SK-N-SH (cell line): Measurements from ENCODE around the gene TRIM5. TPM values are rescaled to one million over a fixed set of nuclear protein-coding genes. Genes with fewer than 3 reads are reported as not detected.
A peak's percentile ranks its signal among the peaks of the same experiment; 100 is the strongest.
"Not testable (repeated sequence)": the region's sequence is repeated elsewhere in the genome, so short reads cannot be mapped to it uniquely, and the experiment has no call there.

Experiments
- CTCF ChIA-PET: fragments of 300-600, 350-600 bp; formaldehyde crosslinking; extraction: SDS; loops from one replicate; lab custom pipeline; 2021; lab: Yijun Ruan, JAX
- POLR2A ChIA-PET: fragments of 350-600 bp; sonication (Branson Sonifier 250); formaldehyde crosslinking; extraction: SDS; loops from one replicate; lab custom pipeline; 2020; ENCODE audit warnings: antibody characterized with exemption, inconsistent platforms; lab: Yijun Ruan, JAX
- DNase-seq: peaks from one replicate; pipeline ENCODE4 v3.0.0; 2012
- H2AFZ ChIP-seq: fragments of 200-600 bp; sonication (generic); 2 replicates; pipeline ENCODE4 v1.8.1; 2016; ENCODE audit warnings: antibody characterized with exemption, mild to moderate bottlenecking, low read depth
- H3F3A ChIP-seq: fragments of 200-600 bp; sonication (generic); replicated peaks from 2 replicates; pipeline ENCODE3; 2016; ENCODE audit warnings: antibody characterized with exemption, mild to moderate bottlenecking; ENCODE audit not compliant: insufficient read depth
- H3K27ac ChIP-seq, 2 experiments: fragments of 200-500 bp in 1 of 2; fragments of 200-600 bp in 1 of 2; sonication (Bioruptor generic) in 1 of 2; sonication (generic), shearing (Covaris generic) in 1 of 2; 2 replicates each; pipeline versions ENCODE4 v1.5.1 to v1.6.1; 2014 to 2016; ENCODE audit warnings: low read depth in 2 of 2, inconsistent platforms in 1 of 2, low read length in 1 of 2, mild to moderate bottlenecking in 1 of 2, mixed read lengths in 1 of 2
- H3K27me3 ChIP-seq: fragments of 200-600 bp; sonication (generic), shearing (Covaris generic); 2 replicates; pipeline ENCODE4 v1.6.1; 2016; ENCODE audit warnings: mixed run types; ENCODE audit not compliant: insufficient read depth
- H3K36me3 ChIP-seq, 2 experiments: fragments of 200-500 bp in 1 of 2; fragments of 200-600 bp in 1 of 2; sonication (Bioruptor generic) in 1 of 2; sonication (generic) in 1 of 2; replicated peaks in 1 of 2; 2 replicates each; pipeline versions ENCODE3 to v1.5.1; 2014 to 2016; ENCODE audit warnings: low read length in 1 of 2, mild to moderate bottlenecking in 1 of 2; ENCODE audit not compliant: insufficient read depth in 2 of 2, control insufficient read depth in 1 of 2
- H3K4me1 ChIP-seq, 2 experiments: fragments of 200-500 bp in 1 of 2; fragments of 200-600 bp in 1 of 2; sonication (Bioruptor generic) in 1 of 2; sonication (generic), shearing (Covaris generic) in 1 of 2; 2 replicates each; pipeline versions ENCODE4 v1.5.1 to v1.6.1; 2014 to 2016; ENCODE audit warnings: low read depth in 1 of 2, low read length in 1 of 2, mixed run types in 1 of 2; ENCODE audit not compliant: insufficient read depth in 2 of 2, control insufficient read depth in 1 of 2
- H3K4me2 ChIP-seq: fragments of 200-600 bp; sonication (generic), shearing (Covaris generic); 2 replicates; pipeline ENCODE4 v1.6.1; 2017; ENCODE audit warnings: mixed run types
- H3K4me3 ChIP-seq, 2 experiments: fragments of 200-500 bp in 1 of 2; fragments of 200-600 bp in 1 of 2; sonication (Bioruptor generic) in 1 of 2; sonication (generic), shearing (Covaris generic) in 1 of 2; 2 replicates each; pipeline versions ENCODE4 v1.5.1 to v1.8.1; 2014 to 2016; ENCODE audit warnings: low read depth in 2 of 2, inconsistent platforms in 1 of 2, low read length in 1 of 2, mild to moderate bottlenecking in 1 of 2, mixed read lengths in 1 of 2, moderate library complexity in 1 of 2
- H3K79me2 ChIP-seq: fragments of 200-600 bp; sonication (generic); 2 replicates; pipeline ENCODE4 v1.8.1; 2017; ENCODE audit warnings: mild to moderate bottlenecking; ENCODE audit not compliant: insufficient read depth
- H3K9ac ChIP-seq: fragments of 200-600 bp; sonication (generic); 2 replicates; pipeline ENCODE4 v1.6.1; 2017; ENCODE audit warnings: mixed run types
- H3K9me2 ChIP-seq: fragments of 200-600 bp; sonication (generic); 2 replicates; pipeline ENCODE4 v1.6.1; 2017; ENCODE audit warnings: mixed run types
- H3K9me3 ChIP-seq: fragments of 200-600 bp; sonication (generic); 2 replicates; pipeline ENCODE4 v1.6.1; 2017; ENCODE audit warnings: mixed run types, mild to moderate bottlenecking, moderate library complexity
- H4K20me1 ChIP-seq: fragments of 200-600 bp; sonication (generic); 2 replicates; pipeline ENCODE4 v1.6.1; 2017; ENCODE audit warnings: mild to moderate bottlenecking, mixed run types; ENCODE audit not compliant: insufficient read depth
- FOXJ3 ChIP-seq: sonication (generic); formaldehyde crosslinking; IDR thresholded peaks from 2 replicates; pipeline ENCODE4 v1.5.1; 2020; ENCODE audit warnings: mild to moderate bottlenecking, missing genetic modification reagents
- GATA2 ChIP-seq: sonication (generic); formaldehyde crosslinking; IDR thresholded peaks from 2 replicates; pipeline ENCODE4 v1.5.0; 2020; ENCODE audit warnings: mild to moderate bottlenecking, missing genetic modification reagents
- MXI1 ChIP-seq: IDR thresholded peaks from 2 replicates; pipeline ENCODE4 v1.6.1; 2012; ENCODE audit warnings: mild to moderate bottlenecking, low read depth, low read length, improper control_type of control experiment
- NFIC ChIP-seq: IDR thresholded peaks from 2 replicates; pipeline ENCODE4 v1.4.0; 2012; ENCODE audit warnings: borderline replicate concordance
- POLR2AphosphoS5 ChIP-seq: IDR thresholded peaks from 2 replicates; pipeline ENCODE4 v1.6.1; 2012; ENCODE audit warnings: low read depth, low read length
- TCF12 ChIP-seq: IDR thresholded peaks from 2 replicates; pipeline ENCODE4 v1.4.0; 2012
- TEAD4 ChIP-seq: IDR thresholded peaks from 2 replicates; pipeline ENCODE4 v1.4.0; 2012; ENCODE audit warnings: mild to moderate bottlenecking, borderline replicate concordance; ENCODE audit not compliant: insufficient read depth
- WGBS: methylation state at CpG from one replicate; pipeline ENCODE4 v1.1.6; 2017; ENCODE audit warnings: low lambda C conversion rate; 5-methylcytosine and 5-hydroxymethylcytosine counted together
- polyA plus RNA-seq, 3 experiments: library from polyadenylated mRNA; depleted of rRNA; stranded (reverse); fragments of >200 nt; gene quantifications; 2 replicates each; pipeline ENCODE4 v1.2.3, GENCODE V29; 2012
- TF ChIP-seq, protein P1 (sequence below): IDR thresholded peaks from 2 replicates; pipeline ENCODE4 v1.4.0; 2012; ENCODE audit warnings: low read depth, borderline replicate concordance

The TRIM5 gene
- polyA plus RNA-seq, 1 of the 3 experiments (the other 2 are of a cell fraction) = 22.9 TPM

DNA sequence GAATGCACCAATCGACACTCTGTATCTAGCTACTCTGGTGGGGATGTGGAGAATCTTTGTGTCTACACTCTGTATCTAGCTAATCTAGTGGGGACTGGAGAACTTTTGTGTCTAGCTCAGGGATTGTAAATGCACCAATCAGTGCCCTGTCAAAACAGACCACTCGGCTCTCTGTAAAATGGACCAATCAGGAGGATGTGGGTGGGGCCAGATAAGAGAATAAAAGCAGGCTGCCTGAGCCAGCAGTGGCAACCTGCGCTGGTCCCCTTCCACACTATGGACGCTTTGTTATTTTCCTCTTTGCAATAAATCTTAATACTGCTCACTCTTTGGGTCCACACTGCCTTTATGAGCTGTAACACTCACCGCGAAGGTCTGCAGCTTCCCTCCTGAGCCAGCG lies 1.3 kb downstream of the TRIM5 start:
- H4K20me1 ChIP-seq, H3K27me3 ChIP-seq, DNase-seq, H3K4me1 ChIP-seq, H3K9me2 ChIP-seq, CTCF ChIA-PET, H3K9me3 ChIP-seq, H2AFZ ChIP-seq, POLR2A ChIA-PET, H3K36me3 ChIP-seq: not testable (repeated sequence)
- Histone ChIP-seq H3K9ac (peak overlapping the region; percentile 83; the same call in 1 of the 2 replicates), H3K4me3 (peak overlapping the region; percentile 52 to 74; a peak in 3 of 4 replicates), H3F3A (peaks cover 13% of the 10 kb centered on the region), H3K27ac (peak overlapping the region in 1 of 2 experiments; percentile 100; a peak in 2 of 4 replicates), H3K4me2 (peak overlapping the region; percentile 96), H3K79me2 (peaks cover 32% of the 10 kb centered on the region)
- 16% methylated on average over 7 of the region's 7 CpGs for WGBS
- 0 out of 2 replicates have a peak, but pooled peaks have one; percentile 13 for TF ChIP-seq POLR2AphosphoS5

DNA sequence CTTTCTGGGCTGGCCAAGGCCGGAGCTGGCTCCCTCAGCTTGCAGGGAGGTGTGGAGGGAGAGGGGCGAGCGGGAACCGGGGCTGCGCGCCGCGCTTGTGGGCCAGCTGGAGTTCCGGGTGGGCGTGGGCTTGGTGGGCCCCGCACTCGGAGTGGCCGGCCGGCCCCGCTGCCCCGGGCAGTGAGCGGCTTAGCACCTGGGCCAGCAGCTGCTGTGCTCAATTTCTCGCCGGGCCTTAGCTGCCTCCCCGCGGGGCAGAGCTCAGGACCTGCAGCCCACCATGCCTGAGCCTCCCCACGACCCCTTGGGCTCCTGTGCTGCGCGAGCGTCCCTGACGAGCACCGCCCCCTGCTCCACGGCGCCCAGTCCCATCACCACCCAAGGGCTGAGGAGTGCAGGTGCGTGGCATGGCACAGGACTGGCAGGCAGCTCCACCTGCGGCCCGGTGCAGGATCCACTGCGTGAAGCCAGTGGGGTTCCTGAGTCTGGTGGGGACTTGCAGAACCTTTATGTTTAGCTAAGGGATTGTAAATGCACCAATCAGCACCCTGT lies 1.9 kb downstream of the TRIM5 start:
- 67% methylated on average over 6 of the region's 33 CpGs for WGBS
- Histone ChIP-seq H3K79me2 (peaks cover 35% of the 10 kb centered on the region), H3K36me3 (peaks cover 14 to 16% of the 10 kb centered on the region in 2 experiments), H3K27ac (peak overlapping the region in 1 of 2 experiments; percentile 100; a peak in 1 of 4 replicates), H3K4me2 (peak overlapping the region; percentile 96), H3K4me3 (peak overlapping the region in 1 of 2 experiments; percentile 74; a peak in 1 of 4 replicates), H3F3A (peaks cover 13% of the 10 kb centered on the region)
- H2AFZ ChIP-seq, CTCF ChIA-PET, DNase-seq, H3K9me2 ChIP-seq, H3K4me1 ChIP-seq, POLR2A ChIA-PET, H3K9me3 ChIP-seq, H3K27me3 ChIP-seq, H4K20me1 ChIP-seq, H3K9ac ChIP-seq: not testable (repeated sequence)

DNA sequence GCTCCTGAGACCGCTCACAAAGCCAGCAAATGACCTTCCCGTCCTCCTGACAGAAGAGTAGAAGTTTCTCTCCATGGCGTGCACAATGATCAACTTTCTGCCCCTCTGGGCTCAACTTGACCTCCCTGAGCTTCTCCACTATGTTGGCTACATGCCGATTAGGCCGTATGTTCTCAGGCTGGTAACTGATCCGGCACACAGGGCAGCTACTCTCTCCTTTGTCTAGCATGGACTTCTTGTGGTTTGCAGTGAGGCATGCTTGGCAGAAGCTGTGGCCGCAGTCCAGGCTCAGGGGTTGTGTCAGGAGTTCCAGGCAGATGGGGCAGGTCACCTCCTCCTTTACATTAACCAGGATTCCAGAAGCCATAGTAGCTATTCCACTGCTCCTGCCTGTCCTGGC lies 5.1 kb downstream of the TRIM5 start:
- H3F3A ChIP-seq = peaks cover 8% of the 10 kb centered on the region
- no peaks in the 10 kb centered on the region for H4K20me1 ChIP-seq
- ChIA-PET POLR2A (no interaction called here), CTCF (no interaction called here)
- TF ChIP-seq TCF12 = peak; percentile 28; the same call in 1 of the 2 replicates
- TF ChIP-seq NFIC = peak; percentile 52; the same call in 1 of the 2 replicates
- TF ChIP-seq, protein P1, sequence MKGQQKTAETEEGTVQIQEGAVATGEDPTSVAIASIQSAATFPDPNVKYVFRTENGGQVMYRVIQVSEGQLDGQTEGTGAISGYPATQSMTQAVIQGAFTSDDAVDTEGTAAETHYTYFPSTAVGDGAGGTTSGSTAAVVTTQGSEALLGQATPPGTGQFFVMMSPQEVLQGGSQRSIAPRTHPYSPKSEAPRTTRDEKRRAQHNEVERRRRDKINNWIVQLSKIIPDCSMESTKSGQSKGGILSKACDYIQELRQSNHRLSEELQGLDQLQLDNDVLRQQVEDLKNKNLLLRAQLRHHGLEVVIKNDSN = no peak
- H3K27me3 ChIP-seq = no peaks in the 10 kb centered on the region
- H3K79me2 ChIP-seq = peaks cover 41% of the 10 kb centered on the region
- no peaks in the 10 kb centered on the region for H3K9me3 ChIP-seq
- no peak overlapping the region for H3K4me3 ChIP-seq
- no peak overlapping the region for H2AFZ ChIP-seq
- 42% methylated on average over 6 of the region's 7 CpGs for WGBS
- H3K27ac ChIP-seq = no peak overlapping the region
- H3K4me1 ChIP-seq = no peaks in the 10 kb centered on the region
- no peak for DNase-seq
- no peak overlapping the region for H3K4me2 ChIP-seq
- no peaks in the 10 kb centered on the region for H3K9me2 ChIP-seq
- no peak overlapping the region for H3K9ac ChIP-seq
- peaks cover 16 to 22% of the 10 kb centered on the region in 2 experiments for H3K36me3 ChIP-seq

DNA sequence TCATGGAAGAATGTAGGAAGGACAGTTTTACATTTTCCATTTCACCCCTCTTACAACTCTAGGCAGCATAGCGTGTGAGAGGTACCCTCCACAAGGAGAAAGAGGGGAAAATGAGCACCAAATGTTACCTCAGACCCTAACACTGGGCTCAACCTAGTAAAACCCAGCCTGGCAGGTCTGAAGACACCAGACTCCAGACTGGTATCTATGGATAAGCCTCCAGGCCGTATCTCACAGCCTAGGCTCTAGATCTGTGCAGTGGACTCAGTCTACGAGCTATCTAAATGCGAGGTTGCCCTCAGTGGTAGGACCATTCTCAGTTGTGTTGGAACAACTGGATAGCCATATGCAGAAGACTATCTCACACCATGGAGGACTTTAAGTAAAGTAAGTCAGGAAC lies 10.5 kb downstream of the TRIM5 start:
- Histone ChIP-seq H3K27ac (no peak overlapping the region), H3K9ac (no peak overlapping the region), H2AFZ (no peak overlapping the region), H3K79me2 (peaks cover 16% of the 10 kb centered on the region), H3K36me3 (peaks cover 15 to 54% of the 10 kb centered on the region in 2 experiments), H3F3A (peaks cover 11% of the 10 kb centered on the region), H3K4me1 (no peaks in the 10 kb centered on the region), H3K9me2 (no peaks in the 10 kb centered on the region), H3K27me3 (no peaks in the 10 kb centered on the region), H3K4me3 (no peak overlapping the region), H3K9me3 (no peaks in the 10 kb centered on the region), H3K4me2 (no peak overlapping the region), H4K20me1 (no peaks in the 10 kb centered on the region)
- ChIA-PET POLR2A (no interaction called here), CTCF (no interaction called here)
- 54% methylated on average over 2 of the region's 4 CpGs for WGBS
- TF ChIP-seq FOXJ3 (CRISPR knock-in tag) (no peak), POLR2AphosphoS5 (no peak), TCF12 (no peak), MXI1 (no peak), GATA2 (CRISPR knock-in tag) (no peak), TEAD4 (no peak)
- DNase-seq = no peak
